ENCODE results near the gene PCTP. TPM values are rescaled to one million over a fixed set of nuclear protein-coding genes. Genes with fewer than 3 reads are reported as not detected.

The PCTP gene
- total RNA-seq, 1 donor from 2014 or later: 13.6 TPM

DNA sequence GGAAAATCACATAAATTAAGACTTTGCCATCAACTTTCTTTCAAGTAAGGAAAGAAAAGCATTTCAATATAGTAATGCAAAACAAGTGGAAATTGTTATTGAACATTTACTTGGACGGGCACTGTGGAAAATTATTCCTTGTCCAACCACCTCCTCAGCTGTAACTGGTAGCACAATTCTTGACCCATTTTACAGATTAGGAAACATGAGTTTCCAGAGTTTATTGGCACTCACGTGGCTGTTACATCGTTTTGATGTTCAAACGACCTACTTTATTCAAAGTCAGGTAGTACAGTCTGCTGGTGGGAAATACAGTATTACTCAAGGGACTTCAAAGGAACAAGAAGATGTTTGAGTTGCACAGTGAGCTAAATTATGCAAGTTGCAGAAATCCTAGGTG is 866 bp upstream of the PCTP start:
- peaks cover 0 to 9% (median 0%) of the 10 kb centered on the region in 3 donors for H3K36me3 ChIP-seq (ENCODE audit: control insufficient read depth in 3 of 3, insufficient read depth in 3 of 3, low read length in 3 of 3)
- peaks cover 4 to 14% (median 7%) of the 10 kb centered on the region in 3 donors for H3K4me1 ChIP-seq (ENCODE audit: control insufficient read depth in 3 of 3, insufficient read depth in 3 of 3, low read length in 3 of 3)
- H3K27me3 ChIP-seq (ENCODE audit: control insufficient read depth in 3 of 3, insufficient read depth in 3 of 3, low read length in 3 of 3): no peaks in the 10 kb centered on the region
- H3K9ac ChIP-seq (ENCODE audit: low read depth in 1 of 3, low read length in 3 of 3): no peak overlapping the region
- no peaks in the 10 kb centered on the region for H3K9me3 ChIP-seq (ENCODE audit: control insufficient read depth in 3 of 3, low read length in 3 of 3)
- H3K27ac ChIP-seq (ENCODE audit: low read depth, low read length): no peak overlapping the region
- H3K4me3 ChIP-seq (ENCODE audit: low read length in 3 of 3): no peak overlapping the region

DNA sequence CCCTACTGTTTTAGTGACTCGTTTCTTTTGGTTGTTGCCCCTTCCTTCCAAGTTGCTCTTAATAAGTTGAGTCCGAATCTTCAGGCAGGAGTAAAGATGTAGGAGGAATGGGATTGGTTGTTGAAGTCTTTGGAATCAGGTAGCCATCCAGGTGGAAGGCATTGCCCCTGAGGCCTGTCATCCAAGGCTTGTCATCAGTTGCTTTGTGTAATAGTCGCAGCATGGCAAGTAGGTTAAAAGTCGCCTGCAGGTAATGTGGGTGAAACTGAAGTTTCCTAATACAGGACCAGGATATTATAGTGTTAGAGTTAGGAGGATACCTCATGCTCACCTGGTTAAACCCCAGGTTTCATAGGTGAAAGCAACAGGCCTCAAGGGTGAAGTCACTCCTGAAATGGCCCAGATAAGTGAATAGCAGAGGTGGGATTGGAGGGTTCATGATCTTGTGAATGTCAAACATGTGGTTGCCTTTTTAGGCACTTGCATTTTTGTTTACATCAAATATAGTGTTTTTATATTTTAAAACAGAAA is 934 bp downstream of the PCTP start:
- no peaks in the 10 kb centered on the region for H3K9me3 ChIP-seq (ENCODE audit: control insufficient read depth in 3 of 3, low read length in 3 of 3)
- H3K4me1 ChIP-seq (ENCODE audit: control insufficient read depth in 3 of 3, insufficient read depth in 3 of 3, low read length in 3 of 3): peaks cover 4 to 14% (median 7%) of the 10 kb centered on the region in 3 donors
- peak overlapping the region in 2 of 3 donors; percentile 79 to 88 for H3K9ac ChIP-seq (ENCODE audit: low read depth in 1 of 3, low read length in 3 of 3)
- no peak overlapping the region for H3K27ac ChIP-seq (ENCODE audit: low read depth, low read length)
- H3K36me3 ChIP-seq (ENCODE audit: control insufficient read depth in 3 of 3, insufficient read depth in 3 of 3, low read length in 3 of 3): peaks cover 0 to 9% (median 0%) of the 10 kb centered on the region in 3 donors
- H3K27me3 ChIP-seq (ENCODE audit: control insufficient read depth in 3 of 3, insufficient read depth in 3 of 3, low read length in 3 of 3): no peaks in the 10 kb centered on the region
- H3K4me3 ChIP-seq (ENCODE audit: low read length in 3 of 3): peak overlapping the region; percentile 73 to 90 (median 86)

DNA sequence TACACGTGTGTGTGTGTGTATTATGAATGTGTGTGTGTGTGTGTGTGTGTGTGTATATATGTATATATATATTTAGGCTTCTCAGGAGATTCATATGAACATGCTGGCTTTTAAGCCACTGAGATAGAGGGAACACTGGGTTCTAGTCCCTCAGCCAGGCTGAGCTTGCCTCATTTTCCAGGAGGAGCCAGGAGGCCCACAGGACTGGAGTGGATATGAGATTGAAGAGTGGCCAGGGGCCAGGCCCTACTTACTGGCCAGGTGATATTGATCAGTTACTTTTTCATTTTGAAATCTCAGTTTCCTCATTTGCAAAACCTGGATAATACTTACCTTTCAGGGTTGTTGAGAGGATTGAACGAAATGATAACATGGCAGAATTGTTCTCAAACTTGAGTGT is 5.8 kb downstream of the PCTP start:
- no peaks in the 10 kb centered on the region for H3K27me3 ChIP-seq (ENCODE audit: control insufficient read depth in 3 of 3, insufficient read depth in 3 of 3, low read length in 3 of 3)
- H3K27ac ChIP-seq (ENCODE audit: low read depth, low read length): no peak overlapping the region
- no peaks in the 10 kb centered on the region for H3K9me3 ChIP-seq (ENCODE audit: control insufficient read depth in 3 of 3, low read length in 3 of 3)
- peaks cover 2 to 11% (median 9%) of the 10 kb centered on the region in 3 donors for H3K4me1 ChIP-seq (ENCODE audit: control insufficient read depth in 3 of 3, insufficient read depth in 3 of 3, low read length in 3 of 3)
- H3K36me3 ChIP-seq (ENCODE audit: control insufficient read depth in 3 of 3, insufficient read depth in 3 of 3, low read length in 3 of 3): peaks cover 0 to 9% (median 0%) of the 10 kb centered on the region in 3 donors
- H3K9ac ChIP-seq (ENCODE audit: low read depth in 1 of 3, low read length in 3 of 3): no peak overlapping the region
- no peak overlapping the region for H3K4me3 ChIP-seq (ENCODE audit: low read length in 3 of 3)

DNA sequence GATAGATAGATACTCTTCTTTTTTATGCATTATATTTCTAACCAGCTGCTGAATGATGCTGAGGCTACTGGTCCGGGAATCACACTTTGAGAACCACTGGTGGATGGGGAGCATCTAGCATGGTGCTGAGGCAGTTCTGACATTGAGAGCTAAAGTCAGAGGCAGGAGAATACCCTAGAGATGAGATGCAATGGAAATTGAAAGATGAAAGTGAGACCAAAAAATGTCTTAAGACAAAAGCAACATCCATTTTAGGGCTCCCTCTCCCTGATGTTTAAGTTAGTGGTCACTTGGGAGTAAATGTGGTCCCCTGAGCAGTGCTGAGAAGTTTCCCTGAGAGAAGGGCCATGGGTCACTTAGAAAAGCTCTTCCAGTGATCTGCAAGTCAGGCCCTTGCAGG is 6.8 kb downstream of the PCTP start:
- Histone ChIP-seq H3K9me3 (ENCODE audit: control insufficient read depth in 3 of 3, low read length in 3 of 3) (no peaks in the 10 kb centered on the region), H3K27ac (ENCODE audit: low read depth, low read length) (no peak overlapping the region), H3K36me3 (ENCODE audit: control insufficient read depth in 3 of 3, insufficient read depth in 3 of 3, low read length in 3 of 3) (peaks cover 0 to 9% (median 0%) of the 10 kb centered on the region in 3 donors), H3K4me1 (ENCODE audit: control insufficient read depth in 3 of 3, insufficient read depth in 3 of 3, low read length in 3 of 3) (peaks cover 0 to 5% (median 1%) of the 10 kb centered on the region in 3 donors), H3K27me3 (ENCODE audit: control insufficient read depth in 3 of 3, insufficient read depth in 3 of 3, low read length in 3 of 3) (no peaks in the 10 kb centered on the region), H3K4me3 (ENCODE audit: low read length in 3 of 3) (no peak overlapping the region), H3K9ac (ENCODE audit: low read depth in 1 of 3, low read length in 3 of 3) (no peak overlapping the region)

DNA sequence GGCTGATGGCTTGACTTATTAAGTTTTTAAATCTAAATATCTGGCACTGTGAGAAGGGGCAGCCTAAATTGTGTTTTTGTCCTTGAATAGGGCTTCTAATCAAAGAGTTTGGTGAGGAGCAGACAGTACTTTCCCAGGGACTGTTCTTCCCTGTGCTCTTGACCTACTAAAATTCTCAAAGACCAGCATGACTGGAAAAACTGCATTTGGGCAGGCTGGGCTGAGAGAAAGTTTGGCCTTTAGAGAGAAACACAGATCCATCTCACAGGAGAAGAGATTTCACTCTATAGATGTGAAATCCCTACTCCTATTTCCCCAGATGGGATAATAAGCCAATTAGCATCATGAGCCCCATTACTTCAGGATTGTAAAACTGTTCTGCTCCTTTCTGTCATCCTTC is 7.3 kb downstream of the PCTP start:
- Histone ChIP-seq H3K9ac (ENCODE audit: low read depth in 1 of 3, low read length in 3 of 3) (no peak overlapping the region), H3K27me3 (ENCODE audit: control insufficient read depth in 3 of 3, insufficient read depth in 3 of 3, low read length in 3 of 3) (no peaks in the 10 kb centered on the region), H3K4me3 (ENCODE audit: low read length in 3 of 3) (no peak overlapping the region), H3K27ac (ENCODE audit: low read depth, low read length) (no peak overlapping the region), H3K9me3 (ENCODE audit: control insufficient read depth in 3 of 3, low read length in 3 of 3) (no peaks in the 10 kb centered on the region), H3K36me3 (ENCODE audit: control insufficient read depth in 3 of 3, insufficient read depth in 3 of 3, low read length in 3 of 3) (peaks cover 0 to 6% (median 0%) of the 10 kb centered on the region in 3 donors), H3K4me1 (ENCODE audit: control insufficient read depth in 3 of 3, insufficient read depth in 3 of 3, low read length in 3 of 3) (peaks cover 0 to 5% (median 0%) of the 10 kb centered on the region in 3 donors)

GRCh38 chr17:55760643-55761355 is 9.9 kb downstream of the PCTP start:
- Histone ChIP-seq H3K36me3 (ENCODE audit: control insufficient read depth in 3 of 3, insufficient read depth in 3 of 3, low read length in 3 of 3) (no peaks in the 10 kb centered on the region), H3K4me1 (ENCODE audit: control insufficient read depth in 3 of 3, insufficient read depth in 3 of 3, low read length in 3 of 3) (peaks cover 0 to 5% (median 0%) of the 10 kb centered on the region in 3 donors), H3K4me3 (ENCODE audit: low read length in 3 of 3) (no peak overlapping the region), H3K27ac (ENCODE audit: low read depth, low read length) (no peak overlapping the region), H3K9me3 (ENCODE audit: control insufficient read depth in 3 of 3, low read length in 3 of 3) (no peaks in the 10 kb centered on the region), H3K9ac (ENCODE audit: low read depth in 1 of 3, low read length in 3 of 3) (no peak overlapping the region), H3K27me3 (ENCODE audit: control insufficient read depth in 3 of 3, insufficient read depth in 3 of 3, low read length in 3 of 3) (no peaks in the 10 kb centered on the region)

GRCh38 chr17:55762086-55762858 is 11.4 kb downstream of the PCTP start:
- Histone ChIP-seq H3K4me3 (ENCODE audit: low read length in 3 of 3) (no peak overlapping the region), H3K36me3 (ENCODE audit: control insufficient read depth in 3 of 3, insufficient read depth in 3 of 3, low read length in 3 of 3) (no peaks in the 10 kb centered on the region), H3K27me3 (ENCODE audit: control insufficient read depth in 3 of 3, insufficient read depth in 3 of 3, low read length in 3 of 3) (no peaks in the 10 kb centered on the region), H3K9ac (ENCODE audit: low read depth in 1 of 3, low read length in 3 of 3) (no peak overlapping the region), H3K4me1 (ENCODE audit: control insufficient read depth in 3 of 3, insufficient read depth in 3 of 3, low read length in 3 of 3) (peaks cover 0 to 5% (median 0%) of the 10 kb centered on the region in 3 donors), H3K27ac (ENCODE audit: low read depth, low read length) (no peak overlapping the region), H3K9me3 (ENCODE audit: control insufficient read depth in 3 of 3, low read length in 3 of 3) (no peaks in the 10 kb centered on the region)

- H3K4me1 ChIP-seq (ENCODE audit: control insufficient read depth in 3 of 3, insufficient read depth in 3 of 3, low read length in 3 of 3): peaks cover 0 to 5% (median 0%) of the 10 kb centered on the region in 3 donors
- no peak overlapping the region for H3K27ac ChIP-seq (ENCODE audit: low read depth, low read length)
- H3K36me3 ChIP-seq (ENCODE audit: control insufficient read depth in 3 of 3, insufficient read depth in 3 of 3, low read length in 3 of 3): peaks cover 0 to 5% (median 0%) of the 10 kb centered on the region in 3 donors
- no peaks in the 10 kb centered on the region for H3K27me3 ChIP-seq (ENCODE audit: control insufficient read depth in 3 of 3, insufficient read depth in 3 of 3, low read length in 3 of 3)
- no peak overlapping the region for H3K9ac ChIP-seq (ENCODE audit: low read depth in 1 of 3, low read length in 3 of 3)
- no peak overlapping the region for H3K4me3 ChIP-seq (ENCODE audit: low read length in 3 of 3)
- no peaks in the 10 kb centered on the region for H3K9me3 ChIP-seq (ENCODE audit: control insufficient read depth in 3 of 3, low read length in 3 of 3)
Measured at GRCh38 chr17:55763856-55764255, 13.0 kb downstream of the PCTP start.

GRCh38 chr17:55764610-55765009 is 13.8 kb downstream of the PCTP start:
- Histone ChIP-seq H3K27ac (ENCODE audit: low read depth, low read length) (no peak overlapping the region), H3K36me3 (ENCODE audit: control insufficient read depth in 3 of 3, insufficient read depth in 3 of 3, low read length in 3 of 3) (peaks cover 0 to 5% (median 3%) of the 10 kb centered on the region in 3 donors), H3K4me1 (ENCODE audit: control insufficient read depth in 3 of 3, insufficient read depth in 3 of 3, low read length in 3 of 3) (peaks cover 0 to 7% (median 4%) of the 10 kb centered on the region in 3 donors), H3K9ac (ENCODE audit: low read depth in 1 of 3, low read length in 3 of 3) (no peak overlapping the region), H3K27me3 (ENCODE audit: control insufficient read depth in 3 of 3, insufficient read depth in 3 of 3, low read length in 3 of 3) (no peaks in the 10 kb centered on the region), H3K4me3 (ENCODE audit: low read length in 3 of 3) (no peak overlapping the region), H3K9me3 (ENCODE audit: control insufficient read depth in 3 of 3, low read length in 3 of 3) (no peaks in the 10 kb centered on the region)

GRCh38 chr17:55765472-55765871 is 14.6 kb downstream of the PCTP start:
- H3K27ac ChIP-seq (ENCODE audit: low read depth, low read length): no peak overlapping the region
- no peak overlapping the region for H3K9ac ChIP-seq (ENCODE audit: low read depth in 1 of 3, low read length in 3 of 3)
- peaks cover 3 to 12% (median 9%) of the 10 kb centered on the region in 3 donors for H3K4me1 ChIP-seq (ENCODE audit: control insufficient read depth in 3 of 3, insufficient read depth in 3 of 3, low read length in 3 of 3)
- no peaks in the 10 kb centered on the region for H3K9me3 ChIP-seq (ENCODE audit: control insufficient read depth in 3 of 3, low read length in 3 of 3)
- H3K36me3 ChIP-seq (ENCODE audit: control insufficient read depth in 3 of 3, insufficient read depth in 3 of 3, low read length in 3 of 3): peaks cover 0 to 5% (median 3%) of the 10 kb centered on the region in 3 donors
- H3K27me3 ChIP-seq (ENCODE audit: control insufficient read depth in 3 of 3, insufficient read depth in 3 of 3, low read length in 3 of 3): no peaks in the 10 kb centered on the region
- H3K4me3 ChIP-seq (ENCODE audit: low read length in 3 of 3): no peak overlapping the region

All from skeletal muscle tissue (tissue), 4 donors.